HEK293 (cell line): ENCODE data around the gene ICAM2.
"Not testable (repeated sequence)": the region's sequence is repeated elsewhere in the genome, so short reads cannot be mapped to it uniquely, and the experiment has no call there.

Experiments
- CTCF ChIA-PET: fragments of 350-600 bp; formaldehyde crosslinking; extraction: SDS; loops from one replicate; lab custom pipeline; 2021; ENCODE audit warnings: antibody characterized with exemption; lab: Yijun Ruan, JAX
- POLR2A ChIA-PET: fragments of 300-600 bp; formaldehyde crosslinking; extraction: SDS; loops from one replicate; lab custom pipeline; 2020; ENCODE audit warnings: antibody characterized with exemption, inconsistent platforms; lab: Yijun Ruan, JAX
- H3K27ac ChIP-seq: fragments of 200-500 bp; sonication (Bioruptor generic); 2 replicates; pipeline ENCODE4 v1.5.1; 2014; ENCODE audit warnings: low read depth, low read length, control low read depth, inconsistent platforms; ENCODE audit errors: extremely low read depth
- H3K36me3 ChIP-seq, 2 experiments: fragments of 200-500 bp in 1 of 2; sonication (Bioruptor generic) in 1 of 2; 1 replicate in 1 of 2; 2 replicates in 1 of 2; pipeline ENCODE4 v1.5.1; 2014 to 2017; ENCODE audit warnings: inconsistent platforms in 2 of 2, low read length in 2 of 2; ENCODE audit not compliant: control insufficient read depth in 2 of 2, insufficient read depth in 1 of 2
- H3K4me1 ChIP-seq: fragments of 200-500 bp; sonication (Bioruptor generic); 2 replicates; pipeline ENCODE4 v1.5.1; 2014; ENCODE audit warnings: mild to moderate bottlenecking, low read length, inconsistent platforms; ENCODE audit not compliant: control insufficient read depth, insufficient read depth
- H3K4me3 ChIP-seq: 2 replicates; pipeline ENCODE4 v1.5.1; 2011; ENCODE audit warnings: low read depth, mild to moderate bottlenecking, control low read depth, low read length, moderate library complexity
- H3K9me3 ChIP-seq: fragments of 200-500 bp; sonication (Bioruptor generic); 2 replicates; pipeline ENCODE4 v1.5.1; 2014; ENCODE audit warnings: low read depth, low read length, inconsistent platforms; ENCODE audit not compliant: control insufficient read depth, insufficient read depth
- EGR2 ChIP-seq: fragments of 450-650 bp; formaldehyde crosslinking; IDR thresholded peaks from 2 replicates; pipeline ENCODE4 v1.5.1; 2016; ENCODE audit warnings: low read depth, missing biosample characterization, missing genetic modification characterization
- GLI4 ChIP-seq: fragments of 450-650 bp; formaldehyde crosslinking; IDR thresholded peaks from 2 replicates; pipeline ENCODE4 v1.5.1; 2016; ENCODE audit warnings: missing biosample characterization, missing genetic modification characterization
- GLIS1 ChIP-seq: fragments of 450-650 bp; formaldehyde crosslinking; IDR thresholded peaks from 2 replicates; pipeline ENCODE4 v1.5.1; 2016; ENCODE audit warnings: missing biosample characterization, missing genetic modification characterization
- KLF1 ChIP-seq: fragments of 450-650 bp; formaldehyde crosslinking; IDR thresholded peaks from 2 replicates; pipeline ENCODE4 v1.5.1; 2016; ENCODE audit warnings: missing biosample characterization, missing genetic modification characterization
- KLF9 ChIP-seq: fragments of 450-650 bp; formaldehyde crosslinking; IDR thresholded peaks from 2 replicates; pipeline ENCODE4 v1.5.1; 2016; ENCODE audit warnings: missing biosample characterization, missing genetic modification characterization, low read depth
- SP7 ChIP-seq: fragments of 450-650 bp; formaldehyde crosslinking; IDR thresholded peaks from 2 replicates; pipeline ENCODE4 v1.5.1; 2016; ENCODE audit warnings: missing biosample characterization, missing genetic modification characterization
- WT1 ChIP-seq: fragments of 450-650 bp; formaldehyde crosslinking; IDR thresholded peaks from 2 replicates; pipeline ENCODE4 v1.5.1; 2016; ENCODE audit warnings: missing biosample characterization, missing genetic modification characterization
- ZIC2 ChIP-seq: fragments of 450-650 bp; formaldehyde crosslinking; IDR thresholded peaks from 2 replicates; pipeline ENCODE4 v1.5.1; 2016; ENCODE audit warnings: missing biosample characterization, missing genetic modification characterization
- ZNF19 ChIP-seq: fragments of 450-650 bp; formaldehyde crosslinking; IDR thresholded peaks from 2 replicates; pipeline ENCODE4; 2016; ENCODE audit warnings: missing biosample characterization, missing genetic modification characterization, low read depth
- ZNF416 ChIP-seq: fragments of 450-650 bp; formaldehyde crosslinking; IDR thresholded peaks from 2 replicates; pipeline ENCODE4 v1.5.1; 2016; ENCODE audit warnings: missing biosample characterization, missing genetic modification characterization
- ZNF626 ChIP-seq: fragments of 450-650 bp; sonication (Bioruptor Pico); formaldehyde crosslinking; IDR thresholded peaks from 2 replicates; pipeline ENCODE4 v1.5.1; 2018; ENCODE audit warnings: missing biosample characterization, missing genetic modification characterization, inconsistent platforms
- ZNF639 ChIP-seq: fragments of 450-650 bp; formaldehyde crosslinking; IDR thresholded peaks from 2 replicates; pipeline ENCODE4 v1.5.1; 2016; ENCODE audit warnings: missing biosample characterization, missing genetic modification characterization
- ZNF660 ChIP-seq: fragments of 450-650 bp; IDR thresholded peaks from 2 replicates; pipeline ENCODE4 v1.5.1; 2018; ENCODE audit warnings: missing biosample characterization, mild to moderate bottlenecking, missing genetic modification characterization
- ZNF677 ChIP-seq: fragments of 450-650 bp; IDR thresholded peaks from 2 replicates; pipeline ENCODE4 v1.5.0; 2018; ENCODE audit warnings: missing biosample characterization, mild to moderate bottlenecking, missing genetic modification characterization, moderate library complexity
- ZNF747 ChIP-seq: fragments of 450-650 bp; formaldehyde crosslinking; IDR thresholded peaks from 2 replicates; pipeline ENCODE4 v1.5.1; 2016; ENCODE audit warnings: missing biosample characterization, missing genetic modification characterization
- ZSCAN30 ChIP-seq: fragments of 450-650 bp; IDR thresholded peaks from 2 replicates; pipeline ENCODE4 v1.5.1; 2018; ENCODE audit warnings: missing biosample characterization, mild to moderate bottlenecking, missing genetic modification characterization, moderate library complexity
- ZSCAN4 ChIP-seq: fragments of 450-650 bp; formaldehyde crosslinking; IDR thresholded peaks from 2 replicates; pipeline ENCODE4 v1.5.1; 2017; ENCODE audit warnings: missing biosample characterization, missing genetic modification characterization

The ICAM2 gene

GRCh38 chr17:63984651-63985386, 35.6 kb downstream of the ICAM2 start (continued):
- TF ChIP-seq SP7 (tag by site-specific recombination), result peak; percentile 67
- TF ChIP-seq ZSCAN4, result peak; percentile 88
- TF ChIP-seq ZNF660 (tag by site-specific recombination), result 0 out of 2 replicates have a peak, but pooled peaks have one; percentile 29
- TF ChIP-seq KLF1, result peak; percentile 69
- TF ChIP-seq KLF9 (tag by site-specific recombination), result peak; percentile 28; the same call in 1 of the 2 replicates
- no peak for TF ChIP-seq ZNF677
- TF ChIP-seq EGR2 (tag by site-specific recombination), result peak; percentile 19; the same call in 1 of the 2 replicates

- Histone ChIP-seq H3K4me3 (no peak overlapping the region), H3K9me3 (no peaks in the 10 kb centered on the region), H3K4me1 (no peaks in the 10 kb centered on the region), H3K36me3 (no peaks in the 10 kb centered on the region), H3K27ac (no peak overlapping the region)
- TF ChIP-seq GLIS1 (tag by site-specific recombination) (no peak), ZNF626 (tag by site-specific recombination) (no peak), GLI4 (no peak), ZNF19 (no peak), ZNF639 (tag by site-specific recombination) (no peak), ZNF416 (tag by site-specific recombination) (no peak), ZSCAN30 (tag by site-specific recombination) (no peak), WT1 (tag by site-specific recombination) (no peak)
- CTCF ChIA-PET, result interaction anchor here (0.7 to 1.4 kb wide), 3 partner anchors 16 to 72 kb away, joined by 3 to 4 read pairs (median 3); no protein-coding TSS in a partner anchor
- POLR2A ChIA-PET, result no interaction called here
Measured at GRCh38 chr17:63984236-63984635, 36.2 kb downstream of the ICAM2 start.

- CTCF ChIA-PET, result interaction anchor here (0.7 kb wide), 1 partner anchor 467 kb away, joined by 3 read pairs; no protein-coding TSS in a partner anchor
- H3K4me1 ChIP-seq, result no peaks in the 10 kb centered on the region
- no peaks in the 10 kb centered on the region for H3K9me3 ChIP-seq
- H3K4me3 ChIP-seq, result no peak overlapping the region
- TF ChIP-seq ZNF747 (no peak), ZIC2 (0 out of 2 replicates have a peak, but pooled peaks have one; percentile 24)
- POLR2A ChIA-PET, result no interaction called here
- no peaks in the 10 kb centered on the region for H3K36me3 ChIP-seq
- no peak overlapping the region for H3K27ac ChIP-seq
Measured at GRCh38 chr17:63983320-63983719, 37.1 kb downstream of the ICAM2 start.

GRCh38 chr17:63982641-63983040, 37.8 kb downstream of the ICAM2 start:
- POLR2A ChIA-PET, H3K4me3 ChIP-seq, H3K9me3 ChIP-seq, H3K27ac ChIP-seq, H3K36me3 ChIP-seq, CTCF ChIA-PET, H3K4me1 ChIP-seq: not testable (repeated sequence)
